ENCODE measurements around the gene TMEM132D. TPM values are rescaled to one million over a fixed set of nuclear protein-coding genes. Genes with fewer than 3 reads are reported as not detected.

The TMEM132D gene
- total and polyA plus RNA-seq, 2 donors (not counting 3 experiments of a cell fraction or from before 2014, with no cell fraction given), result not detected

GRCh38 chr12:129200576-129200975, 703.2 kb downstream of the TMEM132D start:
- H2AFZ ChIP-seq (ENCODE audit: low read depth, low read length), result no peak overlapping the region
- H3K4me3 ChIP-seq (replicated peaks in 1 of 3; ENCODE audit: insufficient read depth in 1 of 3, low read depth in 1 of 3, low read length in 3 of 3), result no peak overlapping the region
- no peaks in the 10 kb centered on the region for H3K9me1 ChIP-seq (replicated peaks; ENCODE audit: control insufficient read depth, extremely low read depth, insufficient read depth, low read length)
- no peaks in the 10 kb centered on the region for H3K9me3 ChIP-seq (replicated peaks; ENCODE audit: control insufficient read depth, insufficient read depth, low read length)
- no peak overlapping the region for H3K9ac ChIP-seq (replicated peaks; ENCODE audit: extremely low read depth, insufficient read depth, low read length)
- DNase-seq (ENCODE audit: low read depth, low spot score) (no peak), FAIRE-seq (no peak)
- no peaks in the 10 kb centered on the region for H4K20me1 ChIP-seq (replicated peaks; ENCODE audit: control insufficient read depth, extremely low read depth, insufficient read depth, low read length)
- no TSS peak for BruUV-seq (replicated peaks)
- H3K79me2 ChIP-seq (ENCODE audit: control insufficient read depth, insufficient read depth, low read length), result no peaks in the 10 kb centered on the region
- H3K27me3 ChIP-seq (ENCODE audit: control insufficient read depth in 2 of 2, insufficient read depth in 2 of 2, low read length in 2 of 2), result no peaks in the 10 kb centered on the region
- CTCF ChIA-PET, result no interaction called here
- no peak overlapping the region for H3K4me2 ChIP-seq (ENCODE audit: insufficient read depth, low read length)
- POLR2A ChIA-PET, result no interaction called here
- no peaks in the 10 kb centered on the region for H3K4me1 ChIP-seq (ENCODE audit: control insufficient read depth, extremely low read depth, insufficient read depth, low read length)
- TF ChIP-seq POLR2AphosphoS5 (IDR thresholded peaks at IDR 0.05; ENCODE audit: insufficient read depth, low read depth, low read length) (no peak), POLR2A (IDR thresholded peaks at IDR 0.05; ENCODE audit: low read depth, low read length) (no peak), FOS (IDR thresholded peaks at IDR 0.05; ENCODE audit: borderline replicate concordance, insufficient read depth, low read length) (no peak), MAX (IDR thresholded peaks at IDR 0.05; ENCODE audit: insufficient read depth, insufficient read length) (no peak), JUN (IDR thresholded peaks at IDR 0.05; ENCODE audit: borderline replicate concordance, insufficient read depth, insufficient read length, low read depth) (no peak), MYC (IDR thresholded peaks at IDR 0.05; ENCODE audit: low read depth, low read length) (no peak), EZH2 (IDR thresholded peaks at IDR 0.05; ENCODE audit: borderline replicate concordance, low read depth, low read length, severe bottlenecking) (no peak), CTCF (IDR thresholded peaks at IDR 0.05; ENCODE audit: extremely low read depth in 1 of 2, insufficient read depth in 1 of 2, low read depth in 1 of 2, low read length in 2 of 2) (no peak), GATA2 (IDR thresholded peaks at IDR 0.05; ENCODE audit: insufficient read depth, insufficient read length, low read depth, low read length) (no peak)
- H3K27ac ChIP-seq (ENCODE audit: insufficient read depth, low read depth, low read length), result no peak overlapping the region
- intact Hi-C loops (cut with micrococcal nuclease) (no loop called here), dilution Hi-C loops (cut with MboI; ENCODE audit: extremely low pct_ligation_motif_present, low sequenced_read_pairs) (no loop called here)
- H3K36me3 ChIP-seq (ENCODE audit: control insufficient read depth in 2 of 2, extremely low read depth in 1 of 2, insufficient read depth in 2 of 2, low read length in 2 of 2), result no peaks in the 10 kb centered on the region
